ENCODE measurements around the gene SPEF2. TPM values are rescaled to one million over a fixed set of nuclear protein-coding genes. Genes with fewer than 3 reads are reported as not detected.

Gene SPEF2
- polyA plus RNA-seq, 1 donor (not counting 4 experiments of a cell fraction or from before 2014, with no cell fraction given): 1.6 TPM

DNA sequence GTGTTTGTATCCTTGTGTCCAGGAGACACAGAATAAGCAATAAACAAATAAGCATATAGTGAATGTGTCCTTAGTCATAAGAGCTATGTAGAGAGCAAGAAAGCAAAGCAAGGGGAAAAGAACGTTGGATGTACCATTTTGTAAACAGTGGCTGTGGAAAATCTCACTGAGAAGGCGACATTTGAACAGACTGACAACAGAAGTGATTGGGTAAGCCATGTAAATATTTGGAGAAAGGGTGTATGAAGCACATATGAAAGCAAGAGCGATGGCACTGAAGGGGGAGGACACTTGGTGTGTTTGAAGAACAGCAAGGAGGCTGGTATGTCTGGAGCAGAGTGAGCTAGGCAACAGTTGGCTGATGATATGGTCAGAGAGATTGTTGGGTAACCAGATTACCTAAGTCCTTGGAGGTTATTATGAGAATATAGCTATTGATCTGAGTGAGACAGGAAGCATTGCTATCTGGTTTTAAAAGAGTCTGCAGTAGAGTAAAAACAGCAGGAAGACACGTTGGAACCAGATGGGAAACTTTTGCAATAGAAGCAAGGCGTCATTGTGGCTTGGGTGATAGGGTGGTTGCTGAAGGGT, 123.6 kb downstream of the SPEF2 start:
- H2AFZ ChIP-seq (ENCODE audit: control insufficient read depth, low read length): no peak overlapping the region
- H3K27ac ChIP-seq (ENCODE audit: control insufficient read depth, insufficient read depth, low read length): no peak overlapping the region
- H3K4me1 ChIP-seq (ENCODE audit: control insufficient read depth, extremely low read depth, insufficient read depth, low read length): no peaks in the 10 kb centered on the region
- H3K27me3 ChIP-seq (ENCODE audit: control insufficient read depth, extremely low read depth, insufficient read depth, low read length): no peaks in the 10 kb centered on the region
- H3K4me2 ChIP-seq (ENCODE audit: control insufficient read depth, extremely low read depth, insufficient read depth, low read depth, low read length): no peak overlapping the region
- no peaks in the 10 kb centered on the region for H3K9me1 ChIP-seq (ENCODE audit: control insufficient read depth, extremely low read depth, insufficient read depth, low read length)
- H3K9me3 ChIP-seq (ENCODE audit: control insufficient read depth, low read depth, low read length): no peaks in the 10 kb centered on the region
- no peaks in the 10 kb centered on the region for H3K36me3 ChIP-seq (ENCODE audit: control insufficient read depth in 2 of 2, extremely low read depth in 1 of 2, insufficient read depth in 2 of 2, low read length in 2 of 2)
- no peak overlapping the region for H3K4me3 ChIP-seq (ENCODE audit: control insufficient read depth in 2 of 3, extremely low read depth in 1 of 3, insufficient read depth in 2 of 3, low read depth in 1 of 3, low read length in 3 of 3)
- DNase-seq (ENCODE audit: low read depth, low spot score): no peak
- no peaks in the 10 kb centered on the region for H3K79me2 ChIP-seq (ENCODE audit: control insufficient read depth, insufficient read depth, low read length)
- no peak for FAIRE-seq
- TF ChIP-seq EZH2 (IDR thresholded peaks at IDR 0.05; ENCODE audit: low read length): no peak
- TF ChIP-seq, protein P1, sequence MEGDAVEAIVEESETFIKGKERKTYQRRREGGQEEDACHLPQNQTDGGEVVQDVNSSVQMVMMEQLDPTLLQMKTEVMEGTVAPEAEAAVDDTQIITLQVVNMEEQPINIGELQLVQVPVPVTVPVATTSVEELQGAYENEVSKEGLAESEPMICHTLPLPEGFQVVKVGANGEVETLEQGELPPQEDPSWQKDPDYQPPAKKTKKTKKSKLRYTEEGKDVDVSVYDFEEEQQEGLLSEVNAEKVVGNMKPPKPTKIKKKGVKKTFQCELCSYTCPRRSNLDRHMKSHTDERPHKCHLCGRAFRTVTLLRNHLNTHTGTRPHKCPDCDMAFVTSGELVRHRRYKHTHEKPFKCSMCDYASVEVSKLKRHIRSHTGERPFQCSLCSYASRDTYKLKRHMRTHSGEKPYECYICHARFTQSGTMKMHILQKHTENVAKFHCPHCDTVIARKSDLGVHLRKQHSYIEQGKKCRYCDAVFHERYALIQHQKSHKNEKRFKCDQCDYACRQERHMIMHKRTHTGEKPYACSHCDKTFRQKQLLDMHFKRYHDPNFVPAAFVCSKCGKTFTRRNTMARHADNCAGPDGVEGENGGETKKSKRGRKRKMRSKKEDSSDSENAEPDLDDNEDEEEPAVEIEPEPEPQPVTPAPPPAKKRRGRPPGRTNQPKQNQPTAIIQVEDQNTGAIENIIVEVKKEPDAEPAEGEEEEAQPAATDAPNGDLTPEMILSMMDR (optimal IDR thresholded peaks at IDR 0.05 in 1 of 3, IDR thresholded peaks at IDR 0.05 in 1 of 3, conservative IDR thresholded peaks at IDR 0.05 in 1 of 3; ENCODE audit: extremely low read depth in 1 of 3, insufficient read depth in 2 of 3, low read length in 3 of 3): no peak
- no peak overlapping the region for H3K9ac ChIP-seq (ENCODE audit: control insufficient read depth, extremely low read depth, insufficient read depth, low read length)
- dilution Hi-C loops (cut with MboI; ENCODE audit: extremely low pct_ligation_motif_present, low sequenced_read_pairs): no loop called here
- no peaks in the 10 kb centered on the region for H4K20me1 ChIP-seq (ENCODE audit: control insufficient read depth, extremely low read depth, insufficient read depth, low read length)

DNA sequence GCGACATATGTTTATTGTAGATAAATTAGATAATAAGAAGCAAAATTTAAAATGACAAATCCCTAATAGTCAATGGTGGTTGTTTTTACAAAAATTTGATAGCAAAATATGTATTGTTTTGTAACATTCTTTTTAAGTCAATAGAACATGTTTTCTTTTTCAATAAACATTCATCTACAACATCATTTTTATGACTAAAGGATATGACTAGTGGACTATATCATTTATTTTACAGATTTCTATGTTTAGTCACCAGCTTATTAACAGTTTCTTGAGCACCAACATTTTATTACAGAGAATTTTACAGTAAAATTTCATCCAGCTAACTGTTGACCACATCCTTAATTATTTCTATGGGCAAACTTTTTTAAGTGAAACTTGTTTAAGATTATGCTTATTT, 124.3 kb downstream of the SPEF2 start:
- dilution Hi-C loops (cut with MboI; ENCODE audit: extremely low pct_ligation_motif_present, low sequenced_read_pairs): no loop called here

More for the DNA sequence above, 124.3 kb downstream of the SPEF2 start:
- H3K9ac ChIP-seq (ENCODE audit: control insufficient read depth, extremely low read depth, insufficient read depth, low read length): no peak overlapping the region
- H2AFZ ChIP-seq (ENCODE audit: control insufficient read depth, low read length): no peak overlapping the region
- no peaks in the 10 kb centered on the region for H3K9me3 ChIP-seq (ENCODE audit: control insufficient read depth, low read depth, low read length)
- no peaks in the 10 kb centered on the region for H3K4me1 ChIP-seq (ENCODE audit: control insufficient read depth, extremely low read depth, insufficient read depth, low read length)
- H3K9me1 ChIP-seq (ENCODE audit: control insufficient read depth, extremely low read depth, insufficient read depth, low read length): no peaks in the 10 kb centered on the region
- H3K27me3 ChIP-seq (ENCODE audit: control insufficient read depth, extremely low read depth, insufficient read depth, low read length): no peaks in the 10 kb centered on the region
- DNase-seq (ENCODE audit: low read depth, low spot score): no peak
- TF ChIP-seq, protein P1 (optimal IDR thresholded peaks at IDR 0.05 in 1 of 3, IDR thresholded peaks at IDR 0.05 in 1 of 3, conservative IDR thresholded peaks at IDR 0.05 in 1 of 3; ENCODE audit: extremely low read depth in 1 of 3, insufficient read depth in 2 of 3, low read length in 3 of 3): no peak
- TF ChIP-seq EZH2 (IDR thresholded peaks at IDR 0.05; ENCODE audit: low read length): no peak
- H3K36me3 ChIP-seq (ENCODE audit: control insufficient read depth in 2 of 2, extremely low read depth in 1 of 2, insufficient read depth in 2 of 2, low read length in 2 of 2): no peaks in the 10 kb centered on the region
- no peaks in the 10 kb centered on the region for H4K20me1 ChIP-seq (ENCODE audit: control insufficient read depth, extremely low read depth, insufficient read depth, low read length)
- no peak overlapping the region for H3K27ac ChIP-seq (ENCODE audit: control insufficient read depth, insufficient read depth, low read length)
- no peaks in the 10 kb centered on the region for H3K79me2 ChIP-seq (ENCODE audit: control insufficient read depth, insufficient read depth, low read length)
- FAIRE-seq: no peak
- no peak overlapping the region for H3K4me3 ChIP-seq (ENCODE audit: control insufficient read depth in 2 of 3, extremely low read depth in 1 of 3, insufficient read depth in 2 of 3, low read depth in 1 of 3, low read length in 3 of 3)
- no peak overlapping the region for H3K4me2 ChIP-seq (ENCODE audit: control insufficient read depth, extremely low read depth, insufficient read depth, low read depth, low read length)
